Measurements from ENCODE around the gene LNPEP. TPM values are rescaled to one million over a fixed set of nuclear protein-coding genes. Genes with fewer than 3 reads are reported as not detected.

The LNPEP gene
- total and polyA plus RNA-seq, 2 experiments from 2014 or later, result 7.3 to 20.1 TPM

- no peaks in the 10 kb centered on the region for H3K9me2 ChIP-seq (ENCODE audit: insufficient read depth)
- no peaks in the 10 kb centered on the region for H3K36me3 ChIP-seq (ENCODE audit: low read depth)
- DNase-seq, result no peak
- no peaks in the 10 kb centered on the region for H3K4me1 ChIP-seq (ENCODE audit: insufficient read depth)
- H3K4me3 ChIP-seq, result no peak overlapping the region
- H3K4me2 ChIP-seq (ENCODE audit: unreplicated experiment), result no peak overlapping the region
- no peaks in the 10 kb centered on the region for H3K27me3 ChIP-seq (replicated peaks; ENCODE audit: insufficient read depth)
- in situ Hi-C loops (cut with MboI), result no loop called here
- TF ChIP-seq EZH2phosphoT487 (IDR thresholded peaks at IDR 0.05; ENCODE audit: insufficient read depth, low read depth) (no peak), EZH2 (IDR thresholded peaks at IDR 0.05; ENCODE audit: insufficient read depth, poor library complexity, severe bottlenecking) (no peak)
- H3K27ac ChIP-seq, result no peak overlapping the region
- WGBS, 2 experiments (ENCODE audit: low coverage in 1 of 2, low lambda C conversion rate in 2 of 2, missing lambda C conversion rate in 2 of 2), result 96 to 98% methylated on average over 2 of the region's 2 CpGs
- H3K9ac ChIP-seq, result no peak overlapping the region
- no peaks in the 10 kb centered on the region for H3K9me3 ChIP-seq (ENCODE audit: low read depth)
- H4K20me1 ChIP-seq (ENCODE audit: insufficient read depth), result no peaks in the 10 kb centered on the region
- no peaks in the 10 kb centered on the region for H3K79me2 ChIP-seq (ENCODE audit: insufficient read depth)
- H2AFZ ChIP-seq, result no peak overlapping the region
- H3F3A ChIP-seq (ENCODE audit: insufficient read depth), result no peaks in the 10 kb centered on the region
Measured at GRCh38 chr5:96911139-96911538, 24.7 kb upstream of the LNPEP start.

GRCh38 chr5:96913233-96913632 is 22.6 kb upstream of the LNPEP start:
- WGBS, 2 experiments (ENCODE audit: low coverage in 1 of 2, low lambda C conversion rate in 2 of 2, missing lambda C conversion rate in 2 of 2), result 93 to 97% methylated on average over 2 of the region's 2 CpGs
- no peaks in the 10 kb centered on the region for H3K4me1 ChIP-seq (ENCODE audit: insufficient read depth)
- H3K4me3 ChIP-seq, result no peak overlapping the region
- H2AFZ ChIP-seq, result no peak overlapping the region
- H4K20me1 ChIP-seq (ENCODE audit: insufficient read depth), result no peaks in the 10 kb centered on the region
- H3K9ac ChIP-seq, result no peak overlapping the region
- H3K9me3 ChIP-seq (ENCODE audit: low read depth), result no peaks in the 10 kb centered on the region
- H3K4me2 ChIP-seq (ENCODE audit: unreplicated experiment), result no peak overlapping the region
- H3K36me3 ChIP-seq (ENCODE audit: low read depth), result no peaks in the 10 kb centered on the region
- H3K27ac ChIP-seq, result no peak overlapping the region
- H3K27me3 ChIP-seq (replicated peaks; ENCODE audit: insufficient read depth), result no peaks in the 10 kb centered on the region
- DNase-seq, result no peak
- H3F3A ChIP-seq (ENCODE audit: insufficient read depth), result no peaks in the 10 kb centered on the region
- no peak for TF ChIP-seq EZH2phosphoT487 (IDR thresholded peaks at IDR 0.05; ENCODE audit: insufficient read depth, low read depth)
- no peak for TF ChIP-seq EZH2 (IDR thresholded peaks at IDR 0.05; ENCODE audit: insufficient read depth, poor library complexity, severe bottlenecking)
- H3K79me2 ChIP-seq (ENCODE audit: insufficient read depth), result no peaks in the 10 kb centered on the region
- no peaks in the 10 kb centered on the region for H3K9me2 ChIP-seq (ENCODE audit: insufficient read depth)
- in situ Hi-C loops (cut with MboI), result no loop called here

GRCh38 chr5:96919754-96920197 is 16.1 kb upstream of the LNPEP start:
- Histone ChIP-seq H3K9me2 (ENCODE audit: insufficient read depth) (no peaks in the 10 kb centered on the region), H3K4me1 (ENCODE audit: insufficient read depth) (0 out of 2 replicates have a peak, but pooled peaks cover 8% of the 10 kb centered on the region), H3K4me3 (no peak overlapping the region), H4K20me1 (ENCODE audit: insufficient read depth) (no peaks in the 10 kb centered on the region), H2AFZ (no peak overlapping the region), H3K27ac (no peak overlapping the region), H3K27me3 (replicated peaks; ENCODE audit: insufficient read depth) (no peaks in the 10 kb centered on the region), H3K79me2 (ENCODE audit: insufficient read depth) (no peaks in the 10 kb centered on the region), H3K4me2 (ENCODE audit: unreplicated experiment) (no peak overlapping the region), H3K9ac (no peak overlapping the region), H3K9me3 (ENCODE audit: low read depth) (no peaks in the 10 kb centered on the region), H3K36me3 (ENCODE audit: low read depth) (no peaks in the 10 kb centered on the region), H3F3A (ENCODE audit: insufficient read depth) (no peaks in the 10 kb centered on the region)
- TF ChIP-seq EZH2 (IDR thresholded peaks at IDR 0.05; ENCODE audit: insufficient read depth, poor library complexity, severe bottlenecking), result no peak
- TF ChIP-seq EZH2phosphoT487 (IDR thresholded peaks at IDR 0.05; ENCODE audit: insufficient read depth, low read depth), result no peak
- in situ Hi-C loops (cut with MboI), result no loop called here
- no peak for DNase-seq
- 86 to 89% methylated on average over 4 of the region's 4 CpGs for WGBS, 2 experiments (ENCODE audit: low coverage in 1 of 2, low lambda C conversion rate in 2 of 2, missing lambda C conversion rate in 2 of 2)

GRCh38 chr5:96920744-96921355 is 15.0 kb upstream of the LNPEP start:
- H3K4me2 ChIP-seq (ENCODE audit: unreplicated experiment), result no peak overlapping the region
- no peaks in the 10 kb centered on the region for H3K9me2 ChIP-seq (ENCODE audit: insufficient read depth)
- 66 to 73% methylated on average over 3 of the region's 3 CpGs for WGBS, 2 experiments (ENCODE audit: low coverage in 1 of 2, low lambda C conversion rate in 2 of 2, missing lambda C conversion rate in 2 of 2)
- H3K9ac ChIP-seq, result 0 out of 2 replicates have a peak overlapping the region, but pooled peaks have one; percentile 3
- no peak overlapping the region for H3K4me3 ChIP-seq
- 0 out of 2 replicates have a peak, but pooled peaks cover 8% of the 10 kb centered on the region for H3K4me1 ChIP-seq (ENCODE audit: insufficient read depth)
- no peak for DNase-seq
- H3K27ac ChIP-seq, result no peak overlapping the region
- no peak for TF ChIP-seq EZH2 (IDR thresholded peaks at IDR 0.05; ENCODE audit: insufficient read depth, poor library complexity, severe bottlenecking)
- no peak for TF ChIP-seq EZH2phosphoT487 (IDR thresholded peaks at IDR 0.05; ENCODE audit: insufficient read depth, low read depth)
- no peaks in the 10 kb centered on the region for H4K20me1 ChIP-seq (ENCODE audit: insufficient read depth)
- no peak overlapping the region for H2AFZ ChIP-seq
- H3K36me3 ChIP-seq (ENCODE audit: low read depth), result no peaks in the 10 kb centered on the region
- H3K79me2 ChIP-seq (ENCODE audit: insufficient read depth), result no peaks in the 10 kb centered on the region
- H3K9me3 ChIP-seq (ENCODE audit: low read depth), result no peaks in the 10 kb centered on the region
- no peaks in the 10 kb centered on the region for H3K27me3 ChIP-seq (replicated peaks; ENCODE audit: insufficient read depth)
- H3F3A ChIP-seq (ENCODE audit: insufficient read depth), result no peaks in the 10 kb centered on the region
- in situ Hi-C loops (cut with MboI), result no loop called here

Measured in GM23248 (cell line).